Muscle of leg (tissue), 11 donors: ENCODE results near the gene RAPGEF1. TPM values are rescaled to one million over a fixed set of nuclear protein-coding genes. Genes with fewer than 3 reads are reported as not detected.

Experiments used
- DNase-seq: peaks from one replicate; pipeline ENCODE4 v3.0.0; 2013
- H3K27ac ChIP-seq: one replicate; pipeline ENCODE4 v1.5.1; 2013; ENCODE audit warnings: mild to moderate bottlenecking, low read length, control low read depth
- H3K27me3 ChIP-seq: one replicate; pipeline ENCODE4 v1.6.1; 2013; ENCODE audit warnings: low read length; ENCODE audit not compliant: control insufficient read depth, insufficient read depth
- H3K36me3 ChIP-seq: one replicate; pipeline ENCODE4 v1.6.1; 2013; ENCODE audit warnings: low read length; ENCODE audit not compliant: control insufficient read depth, insufficient read depth
- H3K4me1 ChIP-seq: one replicate; pipeline ENCODE4 v1.6.1; 2013; ENCODE audit warnings: low read length; ENCODE audit not compliant: control insufficient read depth, insufficient read depth
- H3K4me3 ChIP-seq: one replicate; pipeline ENCODE4 v1.5.1; 2013; ENCODE audit warnings: low read length, control low read depth
- H3K9me3 ChIP-seq: replicated peaks from 2 replicates; pipeline ENCODE4 v1.6.1; 2013; ENCODE audit warnings: low read depth, low read length; ENCODE audit not compliant: control insufficient read depth
- WGBS: methylation state at CpG from one replicate; pipeline ENCODE4 v1.1.5; 2013; ENCODE audit warnings: missing lambda C conversion rate; ENCODE audit not compliant: insufficient coverage; 5-methylcytosine and 5-hydroxymethylcytosine counted together
- polyA plus RNA-seq, 8 donors: library from polyadenylated mRNA; unstranded; fragments of 120-200 nt; gene quantifications; one replicate each; pipeline versions ENCODE4 v1.2.1 to v1.2.3, GENCODE V29; 2013; ENCODE audit warnings: inconsistent platforms in 1 of 8, low replicate concordance in 1 of 8; ENCODE audit not compliant: insufficient read length in 8 of 8, insufficient read depth in 1 of 8
- total RNA-seq: library from RNA; stranded (reverse); fragments of 120-200 nt; gene quantifications from one replicate; pipeline ENCODE4 v1.2.4, GENCODE V29; 2013

Gene RAPGEF1
- total and polyA plus RNA-seq, 9 donors = 30.2 to 95.2 (median 79.6) TPM

GRCh38 chr9:131673531-131673930 lies 66.3 kb downstream of the RAPGEF1 start:
- 91% methylated on average over 6 of the region's 7 CpGs for WGBS

GRCh38 chr9:131673068-131673467 lies 66.8 kb downstream of the RAPGEF1 start:
- WGBS = no CpG with 5 or more reads among the region's 1 CpG

More at GRCh38 chr9:131673531-131673930, 66.3 kb downstream of the RAPGEF1 start:
- DNase-seq = no peak
- H3K36me3 ChIP-seq = no peaks in the 10 kb centered on the region
- H3K9me3 ChIP-seq = no peaks in the 10 kb centered on the region
- no peak overlapping the region for H3K27ac ChIP-seq
- no peak overlapping the region for H3K4me3 ChIP-seq
- peaks cover 77% of the 10 kb centered on the region for H3K4me1 ChIP-seq
- H3K27me3 ChIP-seq = no peaks in the 10 kb centered on the region

GRCh38 chr9:131672451-131672850 lies 67.4 kb downstream of the RAPGEF1 start:
- DNase-seq = no peak
- no peak overlapping the region for H3K4me3 ChIP-seq

More at GRCh38 chr9:131673068-131673467, 66.8 kb downstream of the RAPGEF1 start:
- peaks cover 79% of the 10 kb centered on the region for H3K4me1 ChIP-seq
- H3K4me3 ChIP-seq = no peak overlapping the region
- H3K27me3 ChIP-seq = no peaks in the 10 kb centered on the region
- no peak overlapping the region for H3K27ac ChIP-seq
- DNase-seq = no peak
- H3K9me3 ChIP-seq = no peaks in the 10 kb centered on the region
- no peaks in the 10 kb centered on the region for H3K36me3 ChIP-seq

DNA sequence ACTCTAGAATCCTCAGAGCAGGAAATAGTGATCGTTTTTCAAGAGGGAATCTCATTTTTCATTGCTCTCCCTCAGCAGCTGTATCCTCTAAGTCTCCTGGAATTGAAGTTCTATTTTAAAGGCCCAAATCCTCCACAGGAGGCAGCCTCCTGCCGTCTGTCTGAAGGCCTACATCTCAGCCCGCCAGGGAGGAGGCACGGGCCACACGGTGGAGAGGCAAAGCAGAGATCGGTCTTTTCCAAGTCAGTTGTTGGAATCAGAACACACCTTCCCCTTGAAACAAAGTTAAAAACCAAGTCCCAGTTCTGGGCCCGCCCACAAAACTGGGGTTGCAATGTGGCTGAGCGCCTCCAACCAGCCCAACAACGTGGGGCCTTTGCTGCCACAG lies 68.7 kb downstream of the RAPGEF1 start:
- Histone ChIP-seq H3K4me1 (peaks cover 66% of the 10 kb centered on the region), H3K27ac (no peak overlapping the region), H3K9me3 (no peaks in the 10 kb centered on the region), H3K27me3 (no peaks in the 10 kb centered on the region), H3K4me3 (no peak overlapping the region), H3K36me3 (no peaks in the 10 kb centered on the region)
- no peak for DNase-seq
- WGBS = 64% methylated on average over 7 of the region's 9 CpGs

More at GRCh38 chr9:131672451-131672850, 67.4 kb downstream of the RAPGEF1 start:
- WGBS = 76% methylated on average over 2 of the region's 4 CpGs
- no peaks in the 10 kb centered on the region for H3K27me3 ChIP-seq
- H3K9me3 ChIP-seq = no peaks in the 10 kb centered on the region
- no peak overlapping the region for H3K27ac ChIP-seq
- peaks cover 75% of the 10 kb centered on the region for H3K4me1 ChIP-seq
- no peaks in the 10 kb centered on the region for H3K36me3 ChIP-seq

DNA sequence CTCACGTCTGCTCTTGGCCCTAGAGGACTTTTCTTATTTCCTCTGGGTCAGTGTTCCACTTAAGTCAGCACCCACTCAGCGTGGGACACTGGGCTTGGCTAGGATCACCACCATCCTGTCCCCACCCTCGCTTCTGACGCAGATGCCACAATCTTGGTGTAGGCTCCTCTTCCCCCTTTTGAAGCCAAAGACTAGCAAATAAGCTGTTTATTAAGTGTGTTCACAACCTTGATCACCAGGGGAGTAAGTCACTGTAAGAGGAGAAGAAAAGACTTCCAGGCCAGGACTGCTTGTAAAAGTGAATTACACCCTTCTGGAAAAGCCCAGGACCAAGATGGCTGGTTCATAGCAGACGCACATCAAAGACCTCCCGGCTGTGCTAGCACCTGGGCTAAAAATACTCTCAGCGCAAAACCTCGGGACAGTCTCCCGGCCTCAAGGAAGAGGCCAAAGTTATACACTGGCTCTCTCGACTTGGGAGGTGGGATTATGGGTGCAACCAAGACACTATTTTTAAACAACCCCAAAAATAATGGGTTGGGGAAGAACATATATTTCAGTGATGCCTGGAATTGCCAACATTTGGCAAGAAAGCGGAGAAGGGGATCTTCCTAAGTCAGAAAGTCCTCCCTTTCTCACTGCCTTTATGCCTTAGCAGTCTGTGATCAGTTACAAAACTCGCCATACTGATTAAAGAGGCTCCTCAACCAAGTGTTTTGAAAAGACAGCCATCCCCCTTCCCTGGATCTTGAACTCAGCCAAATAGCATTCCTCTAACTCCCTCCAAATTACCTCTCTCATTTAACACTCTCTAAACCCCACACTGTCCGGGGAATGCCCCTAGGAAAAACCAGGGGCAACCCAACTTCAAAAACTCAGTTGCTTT lies 69.4 kb downstream of the RAPGEF1 start:
- peak; percentile 62 for DNase-seq
- H3K27me3 ChIP-seq = no peaks in the 10 kb centered on the region
- H3K4me3 ChIP-seq = no peak overlapping the region
- H3K27ac ChIP-seq = peak overlapping the region; percentile 25
- H3K36me3 ChIP-seq = no peaks in the 10 kb centered on the region
- 65% methylated on average over 5 of the region's 13 CpGs for WGBS
- no peaks in the 10 kb centered on the region for H3K9me3 ChIP-seq
- H3K4me1 ChIP-seq = peaks cover 59% of the 10 kb centered on the region

GRCh38 chr9:131669269-131670157 lies 70.4 kb downstream of the RAPGEF1 start:
- WGBS = 71% methylated on average over 5 of the region's 12 CpGs
- peaks cover 50% of the 10 kb centered on the region for H3K4me1 ChIP-seq

DNA sequence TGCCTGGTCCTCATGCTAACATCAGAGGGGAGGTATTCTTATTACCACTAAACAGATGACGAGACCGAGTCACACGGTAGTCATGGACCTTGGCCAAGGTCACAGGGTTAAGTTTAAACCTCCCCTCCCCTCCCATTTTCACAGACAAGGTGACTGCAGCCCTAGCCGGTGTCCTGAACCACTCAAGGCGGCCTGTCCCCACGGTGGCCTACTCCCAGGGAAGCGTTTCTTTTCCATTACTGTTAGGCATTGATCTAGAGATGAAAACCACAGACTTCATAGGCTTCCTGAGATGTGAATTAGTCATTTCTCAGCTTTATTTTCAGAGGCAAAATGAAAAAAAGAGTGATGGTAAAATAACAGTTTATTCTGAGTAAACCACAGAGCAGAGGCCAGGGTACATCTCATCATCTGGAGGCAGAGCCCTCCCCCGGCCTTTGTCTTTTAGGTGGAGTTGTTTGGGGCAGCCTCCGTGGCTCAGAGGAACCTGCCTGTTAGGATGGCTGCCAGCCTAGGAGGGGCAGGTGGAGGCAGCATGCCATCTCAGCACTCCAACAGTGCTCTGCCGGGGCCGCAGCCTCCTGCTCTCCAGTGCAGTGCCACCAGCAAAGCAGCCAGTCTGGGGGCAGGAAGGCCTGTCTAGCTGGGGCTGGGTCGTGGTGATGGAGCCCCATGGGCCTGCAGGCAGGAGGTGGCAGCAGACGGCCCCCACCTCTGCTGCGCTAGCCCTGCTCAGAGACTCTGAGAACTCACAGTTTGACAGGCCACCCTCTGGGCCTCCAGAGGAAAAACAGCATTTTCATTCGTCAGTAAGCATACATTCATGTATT lies 71.2 kb downstream of the RAPGEF1 start:
- no peak overlapping the region for H3K4me3 ChIP-seq
- 34% methylated on average over 7 of the region's 15 CpGs for WGBS
- DNase-seq = peak; percentile 51
- peaks cover 2% of the 10 kb centered on the region for H3K9me3 ChIP-seq
- no peaks in the 10 kb centered on the region for H3K36me3 ChIP-seq
- no peaks in the 10 kb centered on the region for H3K27me3 ChIP-seq
- no peak overlapping the region for H3K27ac ChIP-seq
- peaks cover 44% of the 10 kb centered on the region for H3K4me1 ChIP-seq

More at GRCh38 chr9:131669269-131670157, 70.4 kb downstream of the RAPGEF1 start:
- no peak overlapping the region for H3K4me3 ChIP-seq
- DNase-seq = no peak
- peaks cover 2% of the 10 kb centered on the region for H3K9me3 ChIP-seq
- H3K27me3 ChIP-seq = no peaks in the 10 kb centered on the region
- H3K27ac ChIP-seq = peak overlapping the region; percentile 23
- H3K36me3 ChIP-seq = no peaks in the 10 kb centered on the region

GRCh38 chr9:131668057-131668438 lies 71.8 kb downstream of the RAPGEF1 start:
- no peak overlapping the region for H3K27ac ChIP-seq
- WGBS = 80% methylated on average over 1 of the region's 9 CpGs
- no peaks in the 10 kb centered on the region for H3K36me3 ChIP-seq
- H3K9me3 ChIP-seq = peaks cover 2% of the 10 kb centered on the region
- no peak for DNase-seq
- H3K4me1 ChIP-seq = peaks cover 38% of the 10 kb centered on the region
- H3K27me3 ChIP-seq = no peaks in the 10 kb centered on the region
- H3K4me3 ChIP-seq = no peak overlapping the region

- no peak overlapping the region for H3K4me3 ChIP-seq
- no peaks in the 10 kb centered on the region for H3K27me3 ChIP-seq
- DNase-seq = no peak
- H3K27ac ChIP-seq = no peak overlapping the region
- peaks cover 2% of the 10 kb centered on the region for H3K9me3 ChIP-seq
- 83% methylated on average over 5 of the region's 7 CpGs for WGBS
- no peaks in the 10 kb centered on the region for H3K36me3 ChIP-seq
- H3K4me1 ChIP-seq = peaks cover 38% of the 10 kb centered on the region
These were observed 72.3 kb downstream of the RAPGEF1 start for GRCh38 chr9:131667576-131667975.
